Activated T-cell treated with anti-CD3 and anti-CD28 coated beads for 1 hour (primary cell): ENCODE data around the gene YTHDF2.
A peak's percentile ranks its signal among the peaks of the same experiment; 100 is the strongest.
"Not testable (repeated sequence)": the region's sequence is repeated elsewhere in the genome, so short reads cannot be mapped to it uniquely, and the experiment has no call there.

Experiments
- DNase-seq: peaks from one replicate; pipeline ENCODE4 v3.0.0-alpha.2; 2020; ENCODE audit warnings: low read depth

The YTHDF2 gene

GRCh38 chr1:28759257-28759656, 22.5 kb downstream of the YTHDF2 start:
- DNase-seq: no peak

DNA sequence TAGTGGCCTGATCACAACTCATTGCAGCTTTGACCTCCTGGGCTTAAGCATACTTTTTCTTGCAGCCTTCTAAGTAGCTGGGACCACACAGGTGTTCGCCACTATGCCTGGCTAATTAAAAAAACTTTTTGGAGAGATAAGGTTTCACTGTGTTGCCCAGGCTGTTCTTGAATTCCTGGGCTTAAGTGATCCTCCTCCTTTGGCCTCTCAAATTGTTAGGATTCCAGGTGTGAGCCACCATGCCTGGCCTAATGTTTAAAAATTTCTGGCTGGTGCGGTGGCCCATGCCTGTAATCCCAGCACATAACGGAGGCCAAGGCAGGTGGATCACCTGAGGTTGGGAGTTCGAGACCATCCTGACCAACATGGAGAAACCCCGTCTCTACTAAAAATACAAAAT, 24.4 kb downstream of the YTHDF2 start:
- DNase-seq: no peak

- DNase-seq: no peak
Observed at GRCh38 chr1:28766532-28767183, 29.9 kb downstream of the YTHDF2 start.

GRCh38 chr1:28770601-28771165, 33.9 kb downstream of the YTHDF2 start:
- DNase-seq: no peak

- not testable (repeated sequence) for DNase-seq
Observed at GRCh38 chr1:28771921-28772320, 35.2 kb downstream of the YTHDF2 start.

DNA sequence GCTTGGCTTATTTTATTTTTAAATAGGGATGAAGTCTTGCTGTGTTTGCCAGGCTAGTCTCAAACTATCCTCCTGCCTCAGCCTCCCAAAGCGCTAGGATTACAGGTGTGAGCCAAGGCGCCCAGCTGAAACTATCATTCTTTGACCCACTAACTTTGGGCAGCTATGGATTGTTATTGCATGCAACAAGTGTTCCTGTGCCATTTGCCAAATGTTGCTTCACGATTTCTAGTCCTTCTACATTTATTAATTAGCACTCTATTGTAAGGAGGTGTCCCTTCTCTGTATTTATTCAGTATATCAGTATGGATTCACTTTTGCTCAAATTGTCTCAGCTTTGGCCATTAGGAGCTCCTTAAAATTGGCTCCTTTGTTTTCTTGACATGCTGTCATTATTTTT, 36.4 kb downstream of the YTHDF2 start:
- no peak for DNase-seq

DNA sequence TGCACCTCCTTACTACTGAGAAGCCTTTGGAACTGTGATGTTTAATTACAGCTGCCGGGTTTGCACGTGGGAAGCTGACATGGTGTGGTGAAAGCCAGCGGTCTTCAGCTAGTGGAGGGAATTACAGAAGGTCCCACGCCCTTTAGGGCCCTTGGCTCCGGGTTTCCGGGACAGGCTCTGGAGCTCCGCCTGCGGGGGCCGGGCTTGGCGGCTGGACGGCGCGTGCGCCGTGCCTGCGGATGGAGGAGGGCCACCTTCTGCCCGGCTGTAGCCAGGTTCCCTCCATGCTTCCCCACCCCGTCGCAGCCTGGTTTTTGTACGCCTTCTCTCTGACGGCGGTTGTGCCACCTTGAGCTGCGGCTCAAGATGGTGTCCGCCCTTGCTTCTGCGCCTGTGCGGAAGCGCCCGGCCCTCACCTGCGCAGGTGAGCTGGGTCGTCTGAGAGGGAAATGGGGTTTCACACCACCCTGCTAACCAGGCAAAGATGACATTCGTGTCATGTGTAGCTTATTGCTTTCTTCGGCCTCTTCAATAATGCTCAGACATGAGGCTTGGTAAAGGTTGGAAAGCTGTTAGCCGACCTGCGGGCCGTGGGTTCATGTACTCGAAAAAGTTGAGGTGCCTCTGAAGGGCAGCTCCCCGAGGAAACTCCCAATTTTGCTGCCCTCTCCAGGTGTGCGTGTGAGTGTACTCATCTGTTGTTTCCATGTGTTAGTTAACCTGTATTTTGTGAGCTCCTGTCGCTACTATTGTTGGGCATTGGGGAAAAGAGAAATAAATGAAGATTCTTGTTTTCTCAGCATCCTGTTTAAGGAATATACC, 38.6 kb downstream of the YTHDF2 start:
- peak; percentile 41 for DNase-seq

DNA sequence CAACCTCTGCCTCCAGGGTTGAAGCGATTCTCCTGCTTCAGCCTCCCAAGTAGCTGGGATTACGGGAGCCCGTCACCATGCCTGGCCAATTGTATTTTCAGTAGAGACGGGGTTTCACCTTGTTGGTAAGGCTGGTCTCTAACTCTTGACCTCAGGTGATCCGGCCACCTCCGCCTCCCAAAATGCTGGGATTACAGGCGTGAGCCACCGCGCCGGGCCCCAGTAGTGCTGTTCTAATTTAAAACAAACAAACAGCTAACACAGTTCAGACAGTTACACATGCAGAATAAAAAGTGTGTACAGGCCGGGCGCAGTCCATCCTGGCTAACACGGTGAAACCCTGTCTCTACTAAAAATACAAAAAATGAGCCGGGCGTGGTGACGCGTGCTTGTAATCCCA, 39.6 kb downstream of the YTHDF2 start:
- no peak for DNase-seq

- DNase-seq: no peak
Observed at GRCh38 chr1:28778021-28778420, 41.3 kb downstream of the YTHDF2 start.

- no peak for DNase-seq
Observed at GRCh38 chr1:28779751-28780408, 43.1 kb downstream of the YTHDF2 start.

DNA sequence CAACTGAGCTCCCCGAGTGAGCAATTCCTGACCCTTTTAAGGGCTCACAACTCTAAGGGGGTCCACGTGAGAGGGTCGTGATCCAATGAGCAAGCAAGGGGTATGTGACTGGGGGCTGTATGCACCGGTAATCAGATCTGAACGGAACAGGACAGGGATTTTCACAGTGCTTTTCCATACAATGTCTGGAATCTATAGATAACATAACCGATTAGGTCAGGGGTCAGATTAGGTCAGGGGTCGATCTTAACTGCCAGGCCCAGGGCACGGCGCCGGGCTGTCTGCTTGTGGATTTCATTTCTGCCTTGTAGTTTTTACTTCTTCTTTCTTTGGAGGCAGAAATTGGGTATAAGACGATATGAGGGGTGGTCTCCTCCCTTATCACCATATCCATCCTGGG, 44.6 kb downstream of the YTHDF2 start:
- no peak for DNase-seq

DNA sequence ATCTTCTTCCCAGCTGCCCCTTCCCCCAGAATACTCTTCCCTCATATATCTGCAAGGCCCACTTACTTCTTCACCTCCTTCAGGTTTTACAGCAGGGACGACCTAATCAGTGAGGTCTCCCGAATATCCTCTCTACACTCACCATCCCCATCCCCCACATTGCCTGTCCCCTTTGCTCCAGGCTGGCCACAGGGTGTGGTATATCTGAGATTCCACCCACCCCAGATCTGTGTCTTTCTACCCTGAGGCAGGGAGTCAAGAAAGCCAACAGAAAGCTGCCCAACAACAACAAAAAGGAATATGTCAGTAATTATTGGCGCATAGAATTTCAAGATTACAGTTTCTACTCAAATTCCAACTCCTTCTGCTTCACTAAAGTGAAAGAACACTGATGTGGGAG, 45.3 kb downstream of the YTHDF2 start:
- DNase-seq: no peak

GRCh38 chr1:28783363-28783762, 46.6 kb downstream of the YTHDF2 start:
- no peak for DNase-seq

GRCh38 chr1:28789412-28789811, 52.7 kb downstream of the YTHDF2 start:
- DNase-seq: no peak

GRCh38 chr1:28789816-28790215, 53.1 kb downstream of the YTHDF2 start:
- DNase-seq: no peak

DNA sequence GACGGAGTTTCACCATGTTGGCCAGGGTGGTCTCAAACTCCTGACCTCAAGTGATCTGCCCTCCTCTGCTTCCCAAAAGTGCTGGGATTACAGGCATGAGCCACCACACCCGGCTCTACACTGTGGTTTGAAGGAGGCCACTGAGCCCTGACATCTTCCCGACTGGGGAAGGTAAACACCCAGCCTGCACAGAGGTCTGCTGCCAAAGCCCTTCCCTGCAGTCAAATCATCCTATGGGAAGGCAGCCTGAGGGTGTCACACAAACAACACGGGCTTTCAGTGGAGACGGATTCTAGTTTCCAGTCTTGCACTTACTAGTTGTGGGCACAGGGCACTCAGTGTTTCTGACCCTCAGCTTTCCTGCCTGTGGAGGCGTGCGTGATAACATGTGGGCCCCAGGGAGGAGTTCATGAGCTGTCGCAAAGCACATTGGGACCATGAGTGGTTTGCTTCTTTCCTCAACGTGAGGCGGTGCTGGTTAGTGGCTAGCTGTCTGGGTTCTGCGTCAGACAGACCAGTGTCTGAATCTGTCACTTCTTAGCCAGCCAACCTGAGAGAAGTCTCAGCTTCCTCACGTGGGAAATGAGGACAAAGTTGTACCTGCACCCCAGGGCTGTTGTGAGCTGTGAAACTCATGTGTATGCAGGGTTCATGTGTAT, 53.8 kb downstream of the YTHDF2 start:
- DNase-seq: no peak

GRCh38 chr1:28791929-28792328, 55.2 kb downstream of the YTHDF2 start:
- not testable (repeated sequence) for DNase-seq

DNA sequence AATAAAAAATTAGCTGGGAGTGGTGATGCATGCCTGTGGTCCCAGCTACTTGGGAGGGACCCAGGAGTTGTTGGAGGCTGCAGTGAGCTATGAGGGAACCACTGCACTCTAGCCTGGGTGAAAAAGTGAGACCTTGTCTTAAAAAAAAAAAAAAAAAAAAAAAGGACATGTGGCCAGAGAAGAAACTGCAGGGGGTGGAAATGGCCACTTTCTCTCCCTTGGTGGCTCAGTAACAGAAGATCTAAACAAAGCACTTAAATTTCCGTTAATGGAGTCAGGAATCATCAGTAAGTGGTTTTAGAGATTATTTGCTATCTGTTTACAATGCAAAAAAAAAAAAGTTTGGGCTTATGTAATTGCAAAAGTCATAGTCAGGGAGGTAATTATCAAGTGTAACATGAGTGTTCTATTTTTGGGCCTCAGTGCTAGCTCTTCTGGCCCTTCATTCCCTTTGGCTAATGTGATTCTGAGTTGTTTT, 55.9 kb downstream of the YTHDF2 start:
- no peak for DNase-seq

- not testable (repeated sequence) for DNase-seq
Observed at GRCh38 chr1:28794582-28794981, 57.8 kb downstream of the YTHDF2 start.

DNA sequence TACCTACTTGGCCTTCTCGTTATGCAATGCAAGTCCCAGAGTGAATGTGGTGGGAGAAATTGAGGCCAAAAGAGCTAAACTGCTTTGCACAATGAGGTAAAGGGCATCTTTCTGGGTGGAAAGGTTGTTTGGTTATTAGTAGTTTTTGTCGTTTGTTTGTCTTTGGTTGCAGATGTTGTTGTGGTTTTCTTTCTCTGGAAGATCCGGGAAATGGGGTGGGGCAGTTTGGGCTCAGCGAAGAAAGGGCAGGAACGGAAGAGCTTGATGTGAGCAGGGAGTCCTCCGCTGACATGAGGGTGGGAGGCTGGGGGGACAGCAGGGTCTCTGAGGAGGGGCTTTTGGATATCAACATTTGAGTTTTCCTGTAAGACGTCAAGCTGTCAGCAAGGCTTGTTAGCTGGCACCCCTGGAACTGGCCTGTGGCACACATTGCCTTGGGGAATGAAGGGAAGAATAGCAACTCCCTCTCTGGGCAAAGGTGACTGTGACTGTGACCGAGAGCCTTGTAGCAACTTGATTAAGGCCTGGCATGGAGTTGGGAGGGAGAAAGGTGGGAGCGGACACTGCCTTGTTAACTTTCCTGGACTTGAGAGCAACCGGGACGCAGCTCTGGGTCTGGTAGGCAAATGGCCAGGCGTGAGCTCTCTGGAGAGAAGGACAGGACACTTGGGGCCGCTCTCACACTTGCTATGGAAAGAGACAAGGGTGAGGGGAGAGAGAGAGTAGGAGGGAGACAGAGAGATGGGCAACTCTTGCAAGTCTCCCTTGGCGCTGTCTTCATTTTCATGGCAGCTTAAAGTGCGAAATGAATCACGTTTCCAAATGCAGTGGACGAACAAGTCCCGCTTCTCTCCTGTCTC, 59.8 kb downstream of the YTHDF2 start:
- DNase-seq: no peak

- DNase-seq: no peak
Observed at GRCh38 chr1:28800324-28800723, 63.6 kb downstream of the YTHDF2 start.
